Activated T-helper 1 cell treated with anti-CD3 and anti-CD28 coated beads, Interleukin-12 subunit alpha, Interleukin-12 subunit beta, Interleukin-2, Interleukin-4 antibody, amounts not matched to agents 30 ng/mL and 10 ng/mL and 1 ng/mL, durations not matched to agents 14 hours and 24 hours and 36 hours (primary cell): Measurements from ENCODE around the gene AGPAT2. TPM values are rescaled to one million over a fixed set of nuclear protein-coding genes. Genes with fewer than 3 reads are reported as not detected.

ENCODE experiments used
- DNase-seq: peaks from one replicate; pipeline ENCODE4 v3.0.0; 2021; ENCODE audit warnings: low spot score
- H3K27ac Mint-ChIP-seq: one replicate; pipeline ENCODE4 v1.8.0; 2021; ENCODE audit warnings: mild to moderate bottlenecking, mixed read lengths
- H3K27me3 Mint-ChIP-seq: one replicate; pipeline ENCODE4 v1.8.0; 2022; ENCODE audit warnings: mild to moderate bottlenecking, moderate library complexity, mixed read lengths; ENCODE audit not compliant: insufficient read depth
- H3K36me3 Mint-ChIP-seq: one replicate; pipeline ENCODE4 v1.8.0; 2021; ENCODE audit warnings: low read depth, mixed read lengths
- H3K4me1 Mint-ChIP-seq: one replicate; pipeline ENCODE4 v1.8.0; 2021; ENCODE audit warnings: low read depth, mixed read lengths
- H3K4me3 Mint-ChIP-seq: one replicate; pipeline ENCODE4 v1.8.0; 2021; ENCODE audit warnings: mild to moderate bottlenecking, moderate library complexity, mixed read lengths
- H3K9me3 Mint-ChIP-seq: one replicate; pipeline ENCODE4 v1.8.0; 2021; ENCODE audit warnings: mixed read lengths
- intact Hi-C: fragments of 100-400 bp; cut with micrococcal nuclease; formaldehyde crosslinking; loops from one replicate; pipeline ENCODE4 v1.15.1; 2024
- total RNA-seq: library from RNA; stranded (reverse); gene quantifications from 2 replicates; pipeline ENCODE4 v1.2.3, GENCODE V29; 2022

The AGPAT2 gene
- total RNA-seq, 1 donor from 2014 or later: 25.0 TPM

DNA sequence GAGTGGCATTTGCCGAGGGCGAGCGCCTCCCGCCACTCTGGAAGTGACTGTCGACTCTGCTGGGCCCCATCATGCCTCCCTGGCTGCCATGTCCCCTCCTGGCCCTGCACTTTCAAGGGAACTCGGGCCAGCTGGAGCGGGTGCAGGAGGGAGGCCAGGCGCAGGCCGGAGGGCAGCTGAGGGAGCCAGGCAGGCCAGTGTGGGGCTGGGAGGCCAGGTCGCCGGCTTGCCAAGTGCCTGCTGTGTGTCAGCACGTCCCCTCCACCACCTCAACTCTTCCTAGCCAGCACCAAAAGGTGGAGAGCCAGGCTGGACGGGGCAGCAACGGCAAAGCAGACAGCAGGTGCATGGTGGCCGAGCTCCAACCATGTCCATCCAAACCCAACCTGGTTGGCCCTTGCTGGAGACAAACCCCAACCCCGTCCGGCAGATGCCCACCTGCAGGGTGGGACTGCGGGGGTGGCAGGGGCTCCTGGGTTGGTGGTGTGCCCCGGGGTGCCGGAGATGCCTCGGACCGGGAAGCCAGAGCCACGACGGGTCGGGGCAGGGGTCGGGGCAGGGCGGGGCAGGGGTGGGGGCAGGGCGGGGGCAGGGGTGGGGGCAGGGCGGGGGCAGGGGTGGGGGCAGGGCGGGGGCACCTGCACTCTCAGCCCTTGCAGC is 61.1 kb downstream of the AGPAT2 start:
- intact Hi-C loops: no loop called here
- Mint-ChIP-seq H3K9me3 (no peaks in the 10 kb centered on the region), H3K27me3 (peaks cover 7% of the 10 kb centered on the region), H3K4me1 (no peaks in the 10 kb centered on the region), H3K4me3 (no peak overlapping the region), H3K36me3 (no peaks in the 10 kb centered on the region), H3K27ac (no peak overlapping the region)
- no peak for DNase-seq

- Mint-ChIP-seq H3K9me3 (no peaks in the 10 kb centered on the region), H3K27ac (no peak overlapping the region), H3K36me3 (no peaks in the 10 kb centered on the region), H3K27me3 (peaks cover 7% of the 10 kb centered on the region), H3K4me3 (no peak overlapping the region), H3K4me1 (no peaks in the 10 kb centered on the region)
- DNase-seq: no peak
- intact Hi-C loops: no loop called here
Measured at GRCh38 chr9:136625101-136626065, 61.9 kb downstream of the AGPAT2 start.

DNA sequence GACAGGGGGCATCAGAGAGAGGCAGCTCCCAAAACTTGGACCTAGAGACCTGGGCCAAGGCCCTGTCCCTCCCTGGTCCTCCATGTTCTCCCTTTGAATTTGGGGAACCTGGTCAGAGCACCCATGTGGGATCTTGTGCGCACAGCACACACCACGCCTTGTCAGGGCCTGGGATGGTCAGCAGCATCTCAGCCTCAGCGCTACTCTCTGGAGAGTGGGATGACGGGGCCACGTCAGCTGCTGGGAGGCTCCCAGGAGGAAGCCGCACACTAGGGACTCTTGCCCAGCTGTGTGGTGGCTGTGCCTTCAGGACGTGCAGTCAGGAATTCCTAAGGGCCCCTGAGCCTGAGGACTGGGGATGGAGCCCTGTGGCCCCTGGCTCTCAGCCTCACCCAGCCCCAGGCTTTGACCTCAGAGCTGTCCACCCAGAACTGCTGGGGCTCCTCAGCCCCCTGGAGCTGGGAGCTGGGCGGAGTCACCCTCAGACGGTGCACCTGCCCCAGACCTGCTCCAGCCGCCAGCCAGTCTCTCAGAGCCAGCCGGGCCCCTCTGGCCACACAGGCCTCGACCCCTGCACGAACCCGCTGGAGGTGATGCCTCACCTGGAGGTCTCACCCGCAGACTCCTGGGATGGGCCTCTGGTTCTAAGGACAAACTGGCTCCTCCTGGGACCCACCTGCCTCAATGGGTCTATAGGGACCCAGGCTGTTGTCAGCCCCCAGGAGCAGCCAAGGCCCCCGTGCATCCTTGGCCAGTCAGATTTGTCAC is 62.9 kb downstream of the AGPAT2 start:
- Mint-ChIP-seq H3K4me1 (no peaks in the 10 kb centered on the region), H3K4me3 (no peak overlapping the region), H3K27me3 (peaks cover 7% of the 10 kb centered on the region), H3K9me3 (no peaks in the 10 kb centered on the region), H3K27ac (no peak overlapping the region), H3K36me3 (no peaks in the 10 kb centered on the region)
- no peak for DNase-seq
- intact Hi-C loops: no loop called here

DNA sequence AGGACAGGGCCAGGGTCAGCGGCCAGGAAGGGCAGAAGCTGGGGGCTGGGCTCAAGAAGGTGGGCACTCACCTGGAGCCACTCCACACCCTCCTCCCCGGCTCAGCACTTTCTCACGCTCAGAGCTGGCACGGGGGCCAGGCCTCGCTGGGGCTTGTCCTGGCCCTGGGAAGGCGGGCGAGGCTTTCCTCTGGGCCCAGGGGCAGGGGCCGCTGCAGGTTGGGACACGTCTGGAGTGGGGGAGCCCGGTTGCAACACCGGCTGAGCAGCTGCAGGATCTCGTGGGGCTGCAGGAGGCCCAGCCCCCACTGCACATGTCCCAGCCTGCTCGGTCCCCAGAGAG is 63.4 kb downstream of the AGPAT2 start:
- H3K4me3 Mint-ChIP-seq: no peak overlapping the region
- intact Hi-C loops: no loop called here
- H3K36me3 Mint-ChIP-seq: no peaks in the 10 kb centered on the region
- H3K27me3 Mint-ChIP-seq: peaks cover 9% of the 10 kb centered on the region
- no peak overlapping the region for H3K27ac Mint-ChIP-seq
- H3K4me1 Mint-ChIP-seq: no peaks in the 10 kb centered on the region
- H3K9me3 Mint-ChIP-seq: no peaks in the 10 kb centered on the region
- DNase-seq: no peak

Other genes starting within 250 kb of the AGPAT2 start
- gene INPP5E, start 247.6 kb downstream of the AGPAT2 start, total RNA-seq: 19.7 and 20.0 TPM in 2 replicates
- 87.3 and 88.5 TPM in 2 replicates for gene SEC16A, start 204.4 kb downstream of the AGPAT2 start, total RNA-seq
- gene NOTCH1, start 141.4 kb downstream of the AGPAT2 start, total RNA-seq: 115 and 121 TPM in 2 replicates
- 2.4 and 2.5 TPM in 2 replicates for gene EGFL7, start 24.5 kb downstream of the AGPAT2 start, total RNA-seq
- gene DIPK1B, start 25.1 kb upstream of the AGPAT2 start, total RNA-seq: 0.47 and 0.88 TPM in 2 replicates
- gene LCN10, start 55.5 kb upstream of the AGPAT2 start, total RNA-seq: 0.39 and 0.59 TPM in 2 replicates
- not detected in 2 replicates for gene LCN6, start 61.1 kb upstream of the AGPAT2 start, total RNA-seq
- not detected in 2 replicates for gene LCN8, start 70.8 kb upstream of the AGPAT2 start, total RNA-seq
- not detected in 2 replicates for gene LCN15, start 77.1 kb upstream of the AGPAT2 start, total RNA-seq
- gene TMEM141, start 103.9 kb upstream of the AGPAT2 start, total RNA-seq: 37.2 and 39.0 TPM in 2 replicates
- 0.52 TPM in 1 of 2 replicates, not detected in the other for gene CCDC183, start 108.9 kb upstream of the AGPAT2 start, total RNA-seq
- gene RABL6, start 120.5 kb upstream of the AGPAT2 start, total RNA-seq: 109 and 114 TPM in 2 replicates
- 5.1 and 5.8 TPM in 2 replicates for gene AJM1, start 155.0 kb upstream of the AGPAT2 start, total RNA-seq
- 134 and 139 TPM in 2 replicates for gene PHPT1, start 162.0 kb upstream of the AGPAT2 start, total RNA-seq
- 18.2 and 23.6 TPM in 2 replicates for gene MAMDC4, start 164.9 kb upstream of the AGPAT2 start, total RNA-seq
- gene EDF1, start 178.9 kb upstream of the AGPAT2 start, total RNA-seq: 410 and 418 TPM in 2 replicates
- gene TRAF2, start 199.1 kb upstream of the AGPAT2 start, total RNA-seq: 67.4 and 76.3 TPM in 2 replicates